ENCODE results near the gene GM2A. TPM values are rescaled to one million over a fixed set of nuclear protein-coding genes. Genes with fewer than 3 reads are reported as not detected.

GM2A gene
- total and polyA plus RNA-seq, 2 of the 8 experiments (the other 6 are each of a cell fraction or from before 2014, with no cell fraction given), result 18.5 to 32.2 TPM

Other genes starting within 250 kb of the GM2A start
- 26.4 and 27.8 TPM in 2 replicates for gene GPX3, start 232.6 kb upstream of the GM2A start, total RNA-seq (2021; fragmentation: NEBNext Ultra II Directional; extraction: Animal tissue kit (Norgen Biotek cat#: 25700))
- 61.8 and 77.9 TPM in 2 replicates for gene GPX3, start 232.6 kb upstream of the GM2A start, polyA plus RNA-seq (2011; rRNA removed)
- 31.9 and 33.9 TPM in 2 replicates for gene TNIP1, start 172.2 kb upstream of the GM2A start, total RNA-seq (2021; fragmentation: NEBNext Ultra II Directional; extraction: Animal tissue kit (Norgen Biotek cat#: 25700))
- gene TNIP1, start 172.2 kb upstream of the GM2A start, polyA plus RNA-seq (2011; rRNA removed), result 14.2 and 19.2 TPM in 2 replicates
- 78.6 and 85.2 TPM in 2 replicates for gene ANXA6, start 95.4 kb upstream of the GM2A start, total RNA-seq (2021; fragmentation: NEBNext Ultra II Directional; extraction: Animal tissue kit (Norgen Biotek cat#: 25700))
- gene ANXA6, start 95.4 kb upstream of the GM2A start, polyA plus RNA-seq (2011; rRNA removed), result 61.3 and 63.5 TPM in 2 replicates
- gene CCDC69, start 29.1 kb upstream of the GM2A start, total RNA-seq (2021; fragmentation: NEBNext Ultra II Directional; extraction: Animal tissue kit (Norgen Biotek cat#: 25700)), result 10.8 and 11.5 TPM in 2 replicates
- gene CCDC69, start 29.1 kb upstream of the GM2A start, polyA plus RNA-seq (2011; rRNA removed), result 6.4 and 8.4 TPM in 2 replicates
- not detected in 2 replicates for gene SLC36A3, start 50.6 kb downstream of the GM2A start, total RNA-seq (2021; fragmentation: NEBNext Ultra II Directional; extraction: Animal tissue kit (Norgen Biotek cat#: 25700))
- not detected in 2 replicates for gene SLC36A3, start 50.6 kb downstream of the GM2A start, polyA plus RNA-seq (2011; rRNA removed)
- gene SLC36A2, start 94.4 kb downstream of the GM2A start, total RNA-seq (2021; fragmentation: NEBNext Ultra II Directional; extraction: Animal tissue kit (Norgen Biotek cat#: 25700)), result not detected in 2 replicates
- gene SLC36A2, start 94.4 kb downstream of the GM2A start, polyA plus RNA-seq (2011; rRNA removed), result 0.24 and 0.30 TPM in 2 replicates
- gene SLC36A1, start 194.4 kb downstream of the GM2A start, total RNA-seq (2021; fragmentation: NEBNext Ultra II Directional; extraction: Animal tissue kit (Norgen Biotek cat#: 25700)), result 6.6 and 9.1 TPM in 2 replicates
- gene SLC36A1, start 194.4 kb downstream of the GM2A start, polyA plus RNA-seq (2011; rRNA removed), result 9.6 and 13.3 TPM in 2 replicates